HEK293 (cell line): ENCODE data around the gene PSMD13.

Source experiments
- CTCF ChIA-PET: fragments of 350-600 bp; formaldehyde crosslinking; extraction: SDS; loops from one replicate; lab custom pipeline; 2021; ENCODE audit warnings: antibody characterized with exemption; lab: Yijun Ruan, JAX
- POLR2A ChIA-PET: fragments of 300-600 bp; formaldehyde crosslinking; extraction: SDS; loops from one replicate; lab custom pipeline; 2020; ENCODE audit warnings: antibody characterized with exemption, inconsistent platforms; lab: Yijun Ruan, JAX
- H3K27ac ChIP-seq: fragments of 200-500 bp; sonication (Bioruptor generic); 2 replicates; pipeline ENCODE4 v1.5.1; 2014; ENCODE audit warnings: low read depth, low read length, control low read depth, inconsistent platforms; ENCODE audit errors: extremely low read depth
- H3K36me3 ChIP-seq, 2 experiments: fragments of 200-500 bp in 1 of 2; sonication (Bioruptor generic) in 1 of 2; 1 replicate in 1 of 2; 2 replicates in 1 of 2; pipeline ENCODE4 v1.5.1; 2014 to 2017; ENCODE audit warnings: inconsistent platforms in 2 of 2, low read length in 2 of 2; ENCODE audit not compliant: control insufficient read depth in 2 of 2, insufficient read depth in 1 of 2
- H3K4me1 ChIP-seq: fragments of 200-500 bp; sonication (Bioruptor generic); 2 replicates; pipeline ENCODE4 v1.5.1; 2014; ENCODE audit warnings: mild to moderate bottlenecking, low read length, inconsistent platforms; ENCODE audit not compliant: control insufficient read depth, insufficient read depth
- H3K4me3 ChIP-seq: 2 replicates; pipeline ENCODE4 v1.5.1; 2011; ENCODE audit warnings: low read depth, mild to moderate bottlenecking, control low read depth, low read length, moderate library complexity
- H3K9me3 ChIP-seq: fragments of 200-500 bp; sonication (Bioruptor generic); 2 replicates; pipeline ENCODE4 v1.5.1; 2014; ENCODE audit warnings: low read depth, low read length, inconsistent platforms; ENCODE audit not compliant: control insufficient read depth, insufficient read depth
- EGR2 ChIP-seq: fragments of 450-650 bp; formaldehyde crosslinking; IDR thresholded peaks from 2 replicates; pipeline ENCODE4 v1.5.1; 2016; ENCODE audit warnings: low read depth, missing biosample characterization, missing genetic modification characterization
- GLIS1 ChIP-seq: fragments of 450-650 bp; formaldehyde crosslinking; IDR thresholded peaks from 2 replicates; pipeline ENCODE4 v1.5.1; 2016; ENCODE audit warnings: missing biosample characterization, missing genetic modification characterization
- GLIS2 ChIP-seq: fragments of 450-650 bp; formaldehyde crosslinking; IDR thresholded peaks from 2 replicates; pipeline ENCODE4 v1.5.1; 2016; ENCODE audit warnings: missing biosample characterization, missing genetic modification characterization
- PATZ1 ChIP-seq: fragments of 450-650 bp; formaldehyde crosslinking; IDR thresholded peaks from 2 replicates; pipeline ENCODE4 v1.5.1; 2016; ENCODE audit warnings: missing biosample characterization, missing genetic modification characterization
- SP3 ChIP-seq: fragments of 450-650 bp; formaldehyde crosslinking; IDR thresholded peaks from 2 replicates; pipeline ENCODE4 v1.5.1; 2016; ENCODE audit warnings: missing biosample characterization, missing genetic modification characterization
- SP7 ChIP-seq: fragments of 450-650 bp; formaldehyde crosslinking; IDR thresholded peaks from 2 replicates; pipeline ENCODE4 v1.5.1; 2016; ENCODE audit warnings: missing biosample characterization, missing genetic modification characterization
- TRIM28 ChIP-seq: IDR thresholded peaks from 2 replicates; pipeline ENCODE4 v1.6.1; 2011; ENCODE audit warnings: low read length, control low read depth, borderline replicate concordance
- YY1 ChIP-seq: fragments of 450-650 bp; formaldehyde crosslinking; IDR thresholded peaks from 2 replicates; pipeline ENCODE4 v1.5.1; 2018; ENCODE audit warnings: missing biosample characterization, missing genetic modification characterization
- ZBTB11 ChIP-seq: fragments of 450-650 bp; formaldehyde crosslinking; conservative IDR thresholded peaks from 2 replicates; pipeline ENCODE4 v1.5.1; 2016; ENCODE audit warnings: low read depth, missing biosample characterization, missing genetic modification characterization
- ZBTB20 ChIP-seq: fragments of 450-650 bp; formaldehyde crosslinking; IDR thresholded peaks from 2 replicates; pipeline ENCODE4 v1.5.1; 2016; ENCODE audit warnings: missing biosample characterization, missing genetic modification characterization
- ZBTB26 ChIP-seq: fragments of 450-650 bp; formaldehyde crosslinking; optimal IDR thresholded peaks from 2 replicates; pipeline ENCODE3; 2016; ENCODE audit warnings: missing biosample characterization, mild to moderate bottlenecking, missing genetic modification characterization
- ZBTB48 ChIP-seq: fragments of 450-650 bp; formaldehyde crosslinking; IDR thresholded peaks from 2 replicates; pipeline ENCODE4 v1.5.1; 2016; ENCODE audit warnings: missing biosample characterization, missing genetic modification characterization
- ZBTB6 ChIP-seq: fragments of 450-650 bp; formaldehyde crosslinking; IDR thresholded peaks from 2 replicates; pipeline ENCODE4 v1.5.1; 2017; ENCODE audit warnings: missing biosample characterization, missing genetic modification characterization
- ZEB2 ChIP-seq: fragments of 450-650 bp; formaldehyde crosslinking; IDR thresholded peaks from 2 replicates; pipeline ENCODE4 v1.5.1; 2016; ENCODE audit warnings: missing biosample characterization, missing genetic modification characterization
- ZFP69B ChIP-seq: fragments of 450-650 bp; formaldehyde crosslinking; IDR thresholded peaks from 2 replicates; pipeline ENCODE4 v1.5.1; 2016; ENCODE audit warnings: missing biosample characterization, missing genetic modification characterization
- ZNF274 ChIP-seq, 2 experiments: fragments of 200-500 bp in 1 of 2; fragments of 450-650 bp in 1 of 2; sonication (Bioruptor generic) in 1 of 2; formaldehyde crosslinking in 1 of 2; IDR thresholded peaks; 2 replicates each; pipeline versions ENCODE4 v1.5.1 to v1.6.1; 2014 to 2016; ENCODE audit warnings: borderline replicate concordance in 1 of 2, inconsistent platforms in 1 of 2, low read length in 1 of 2, missing biosample characterization in 1 of 2, missing genetic modification characterization in 1 of 2
- ZNF335 ChIP-seq: fragments of 450-650 bp; formaldehyde crosslinking; conservative IDR thresholded peaks from 2 replicates; pipeline ENCODE4 v1.5.1; 2016; ENCODE audit warnings: missing biosample characterization, missing genetic modification characterization
- ZNF521 ChIP-seq: fragments of 450-650 bp; formaldehyde crosslinking; IDR thresholded peaks from 2 replicates; pipeline ENCODE4 v1.5.1; 2017; ENCODE audit warnings: missing biosample characterization, mild to moderate bottlenecking, missing genetic modification characterization
- ZNF670 ChIP-seq: fragments of 450-650 bp; formaldehyde crosslinking; IDR thresholded peaks from 2 replicates; pipeline ENCODE4 v1.5.1; 2016; ENCODE audit warnings: missing biosample characterization, missing genetic modification characterization, low read depth
- ZNF692 ChIP-seq: fragments of 450-650 bp; formaldehyde crosslinking; IDR thresholded peaks from 2 replicates; pipeline ENCODE4 v1.5.1; 2016; ENCODE audit warnings: missing biosample characterization, missing genetic modification characterization
- ZNF76 ChIP-seq: fragments of 450-650 bp; formaldehyde crosslinking; IDR thresholded peaks from 2 replicates; pipeline ENCODE4; 2016; ENCODE audit warnings: low read depth, missing biosample characterization, missing genetic modification characterization, borderline replicate concordance
- ZXDB ChIP-seq: fragments of 450-650 bp; formaldehyde crosslinking; IDR thresholded peaks from 2 replicates; pipeline ENCODE4 v1.5.1; 2016; ENCODE audit warnings: missing biosample characterization, missing genetic modification characterization

PSMD13 gene

GRCh38 chr11:235997-236773 is 591 bp upstream of the PSMD13 start, which contains the start of gene SIRT3:
Gene SIRT3 (minus strand): TSS chr11:236342. CDS start chr11:236328, 14 bp downstream.
- Histone ChIP-seq H3K27ac (peak within 1 kb of the TSS; percentile 36; the same call in 1 of the 2 replicates), H3K9me3 (no peaks in the 10 kb centered on the region), H3K4me3 (peak within 1 kb of the TSS; percentile 93), H3K4me1 (no peaks in the 10 kb centered on the region), H3K36me3 (peaks cover 0 to 31% of the 10 kb centered on the region in 2 experiments; a peak in 1 of 3 replicates)
- ChIA-PET CTCF (interaction anchor here (1.4 to 3.4 kb wide), 2 partner anchors 15 to 212 kb away, joined by 6 to 35 read pairs; no protein-coding TSS in a partner anchor), POLR2A (interaction anchor here (1.8 to 3.5 kb wide), 2 partner anchors 29 kb away, joined by 13 to 16 read pairs; partner anchors contain the start of genes BET1L and RIC8A)
- 0 out of 2 replicates have a peak, but pooled peaks have one; percentile 60 for TF ChIP-seq ZEB2 (tag by site-specific recombination)
- TF ChIP-seq ZBTB11 (tag by site-specific recombination) = peak; percentile 96; the same call in 1 of the 2 replicates
- peak; percentile 69; the same call in 1 of the 2 replicates for TF ChIP-seq ZBTB48 (tag by site-specific recombination)
- 0 out of 2 replicates have a peak, but pooled peaks have one; percentile 43 for TF ChIP-seq PATZ1 (tag by site-specific recombination)
- TF ChIP-seq ZNF692 (tag by site-specific recombination) = peak; percentile 42; the same call in 1 of the 2 replicates
- peak; percentile 52; the same call in 1 of the 2 replicates for TF ChIP-seq YY1
- peak; percentile 58 for TF ChIP-seq ZBTB26
- TF ChIP-seq EGR2 (tag by site-specific recombination) = peak; percentile 7; the same call in 1 of the 2 replicates
- 0 out of 2 replicates have a peak, but pooled peaks have one; percentile 14 for TF ChIP-seq ZBTB6 (tag by site-specific recombination)
- TF ChIP-seq TRIM28 = no peak
- TF ChIP-seq ZNF274 (IDR thresholded peaks at IDR 0.05; ENCODE audit: low read length) = no peak
- TF ChIP-seq ZNF274 (tag by site-specific recombination; IDR thresholded peaks at IDR 0.05; ENCODE audit: borderline replicate concordance) = no peak
- TF ChIP-seq ZNF76 = peak; percentile 31; the same call in 1 of the 2 replicates
- TF ChIP-seq ZNF335 (tag by site-specific recombination) = peak; percentile 80
- TF ChIP-seq ZXDB (tag by site-specific recombination) = peak; percentile 48; the same call in 1 of the 2 replicates
- TF ChIP-seq SP7 (tag by site-specific recombination) = 0 out of 2 replicates have a peak, but pooled peaks have one; percentile 10
- TF ChIP-seq GLIS2 (tag by site-specific recombination) = peak; percentile 62; the same call in 1 of the 2 replicates
- TF ChIP-seq GLIS1 (tag by site-specific recombination) = peak; percentile 34; the same call in 1 of the 2 replicates
- peak; percentile 63 for TF ChIP-seq SP3
- TF ChIP-seq ZNF521 (tag by site-specific recombination) = no peak
- TF ChIP-seq ZFP69B (tag by site-specific recombination) = 0 out of 2 replicates have a peak, but pooled peaks have one; percentile 18
- no peak for TF ChIP-seq ZNF670 (tag by site-specific recombination)
- peak; percentile 78 for TF ChIP-seq ZBTB20 (tag by site-specific recombination)
